GM12892 (cell line): Measurements from ENCODE around the gene REC114.

Experiments
- POLR2A ChIP-seq: IDR thresholded peaks from 2 replicates; pipeline ENCODE4 v1.6.1; 2011; ENCODE audit warnings: low read depth, low read length, control low read depth
- POLR2AphosphoS5 ChIP-seq: IDR thresholded peaks from 2 replicates; pipeline ENCODE4 v1.6.1; 2011; ENCODE audit warnings: low read depth, low read length, control low read depth
- TAF1 ChIP-seq: IDR thresholded peaks from 2 replicates; pipeline ENCODE4 v1.6.1; 2011; ENCODE audit warnings: low read depth, mild to moderate bottlenecking, control low read depth, low read length, borderline replicate concordance

DNA sequence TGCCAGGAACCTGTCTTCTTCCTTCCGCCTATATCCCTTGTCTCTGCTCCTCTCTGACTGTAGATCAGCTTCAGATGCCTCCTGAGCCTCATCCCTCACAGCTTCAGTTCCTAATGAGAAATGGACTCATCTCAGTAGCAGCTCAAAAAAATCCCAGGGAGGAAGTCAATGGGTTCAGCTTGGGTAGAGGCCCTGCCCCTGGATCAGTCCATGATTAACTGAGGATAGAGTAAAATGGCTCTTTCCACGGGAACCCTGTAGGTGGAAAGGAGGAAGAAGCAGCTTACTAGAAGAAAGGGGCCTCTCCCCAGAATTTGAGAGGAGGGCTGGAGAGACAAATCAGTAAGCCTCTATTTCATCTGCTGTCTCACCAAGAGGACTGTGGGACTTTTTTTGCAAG lies 47.3 kb upstream of the REC114 start:
- no peak for TF ChIP-seq POLR2A
- no peak for TF ChIP-seq TAF1
- TF ChIP-seq POLR2AphosphoS5: no peak
